ENCODE measurements around the gene CALD1.

Gene CALD1

GRCh38 chr7:134932707-134933370 is 153.4 kb downstream of the CALD1 start:
- no peak for DNase-seq

DNA sequence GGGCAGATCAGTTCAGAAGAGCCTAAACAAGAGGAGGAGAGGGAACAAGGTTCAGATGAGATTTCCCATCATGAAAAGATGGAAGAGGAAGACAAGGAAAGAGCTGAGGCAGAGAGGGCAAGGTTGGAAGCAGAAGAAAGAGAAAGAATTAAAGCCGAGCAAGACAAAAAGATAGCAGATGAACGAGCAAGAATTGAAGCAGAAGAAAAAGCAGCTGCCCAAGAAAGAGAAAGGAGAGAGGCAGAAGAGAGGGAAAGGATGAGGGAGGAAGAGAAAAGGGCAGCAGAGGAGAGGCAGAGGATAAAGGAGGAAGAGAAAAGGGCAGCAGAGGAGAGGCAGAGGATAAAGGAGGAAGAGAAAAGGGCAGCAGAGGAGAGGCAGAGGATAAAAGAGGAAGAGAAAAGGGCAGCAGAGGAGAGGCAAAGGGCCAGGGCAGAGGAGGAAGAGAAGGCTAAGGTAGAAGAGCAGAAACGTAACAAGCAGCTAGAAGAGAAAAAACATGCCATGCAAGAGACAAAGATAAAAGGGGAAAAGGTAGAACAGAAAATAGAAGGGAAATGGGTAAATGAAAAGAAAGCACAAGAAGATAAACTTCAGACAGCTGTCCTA is 154.1 kb downstream of the CALD1 start:
- no peak for DNase-seq

- DNase-seq: no peak
These were observed 156.3 kb downstream of the CALD1 start for GRCh38 chr7:134935701-134936100.

DNA sequence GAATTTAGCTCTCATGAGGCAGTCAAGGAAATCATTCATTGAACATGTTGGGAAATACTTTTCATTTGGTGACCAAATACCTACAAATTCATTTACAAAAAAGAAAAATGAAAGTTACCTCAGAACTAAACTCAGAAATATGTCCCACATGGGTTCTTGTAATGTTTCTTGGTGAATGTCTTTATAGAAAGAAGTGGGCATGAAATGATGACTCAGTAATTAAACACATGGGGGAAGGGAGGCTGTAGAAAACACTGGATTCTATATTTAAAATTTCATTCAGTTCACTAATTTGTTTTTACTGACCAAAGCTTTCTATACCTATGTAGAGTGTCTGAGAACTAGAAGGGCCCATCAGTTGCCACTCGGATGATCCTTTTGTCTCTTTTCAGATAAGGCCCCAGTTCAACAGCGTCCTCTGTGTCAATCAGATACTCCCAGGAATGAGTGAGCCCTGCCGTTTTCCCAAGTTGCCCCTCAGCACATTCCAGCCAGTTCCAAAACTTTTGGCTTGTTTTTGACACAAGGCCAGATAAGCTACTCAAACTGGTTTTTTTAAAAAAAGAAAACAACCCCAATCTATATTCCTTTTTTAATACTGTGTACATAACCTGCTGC is 157.6 kb downstream of the CALD1 start:
- no peak for DNase-seq

DNA sequence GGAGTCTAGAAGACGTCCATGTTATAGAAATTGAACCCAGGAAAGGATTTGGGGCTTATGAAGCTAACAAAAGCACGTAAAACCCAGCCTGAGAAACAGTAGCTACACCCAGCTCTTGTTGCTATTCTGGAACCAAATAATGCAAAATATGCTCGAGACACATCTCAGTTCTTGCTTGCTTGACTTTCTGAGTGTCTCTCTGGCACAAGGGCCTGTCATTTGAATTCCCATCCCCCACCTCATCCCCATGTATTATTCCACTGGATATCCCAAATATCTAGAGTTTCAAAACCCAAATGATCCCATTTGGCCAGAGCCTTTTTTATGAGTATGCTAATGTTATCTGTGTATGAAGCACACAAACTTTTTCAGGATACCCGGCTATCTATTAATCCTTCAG is 158.7 kb downstream of the CALD1 start:
- no peak for DNase-seq

- DNase-seq: no peak
These were observed 159.7 kb downstream of the CALD1 start for GRCh38 chr7:134939136-134939535.

GRCh38 chr7:134940729-134941128 is 161.3 kb downstream of the CALD1 start:
- DNase-seq: no peak

- DNase-seq: no peak
These were observed 161.9 kb downstream of the CALD1 start for GRCh38 chr7:134941185-134941900.

DNA sequence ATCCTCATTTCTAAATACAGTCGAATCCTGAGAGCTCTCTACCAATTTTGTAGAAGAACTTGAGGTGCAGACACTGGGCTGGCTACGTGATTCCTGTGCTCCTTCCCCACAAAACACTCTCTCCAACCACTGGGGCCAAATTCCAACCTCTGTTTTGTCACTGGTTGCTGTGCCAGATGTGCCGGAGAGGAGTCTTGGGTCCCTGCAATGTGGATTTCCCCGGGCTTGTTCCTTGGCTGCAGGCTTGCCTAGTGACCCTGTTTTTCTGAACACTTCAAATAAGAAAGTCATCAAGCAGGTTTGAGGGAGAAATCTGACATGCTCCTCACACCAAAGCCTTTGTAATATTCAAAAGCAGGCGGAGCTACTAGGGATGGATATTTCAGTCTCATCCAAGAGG is 162.5 kb downstream of the CALD1 start:
- DNase-seq: no peak

- no peak for DNase-seq
These were observed 163.4 kb downstream of the CALD1 start for GRCh38 chr7:134942690-134943466.

DNA sequence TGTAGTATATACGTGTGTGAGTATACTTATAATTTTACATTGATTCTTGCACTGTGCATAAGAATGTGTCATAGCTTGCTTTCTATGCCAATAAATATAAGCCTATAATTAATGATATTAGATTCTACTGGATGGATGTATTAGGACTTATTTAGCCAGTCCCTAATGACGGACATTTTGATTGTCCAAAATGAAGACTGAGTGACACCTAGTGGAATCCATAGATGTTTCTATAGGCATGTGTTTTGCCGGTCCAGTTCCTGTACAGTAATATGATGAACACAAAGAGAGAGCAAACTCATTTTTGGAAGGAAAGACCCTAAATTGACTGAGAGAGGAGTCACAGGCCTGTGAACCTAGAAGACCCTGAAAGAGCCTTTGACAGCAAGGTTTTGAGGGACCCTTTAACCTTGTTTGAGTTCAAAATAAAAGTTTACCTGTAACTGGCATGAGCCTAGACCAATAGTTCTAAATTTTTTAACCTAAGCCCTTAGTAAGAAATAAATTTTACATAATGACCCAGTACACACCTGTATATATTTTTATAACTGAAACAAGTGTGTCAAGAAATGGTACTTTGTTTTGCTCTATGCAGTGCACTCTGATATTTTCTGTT is 164.5 kb downstream of the CALD1 start:
- peak; percentile 18 for DNase-seq

- no peak for DNase-seq
These were observed 166.3 kb downstream of the CALD1 start for GRCh38 chr7:134945691-134946090.

GRCh38 chr7:134946260-134946659 is 166.8 kb downstream of the CALD1 start:
- no peak for DNase-seq

DNA sequence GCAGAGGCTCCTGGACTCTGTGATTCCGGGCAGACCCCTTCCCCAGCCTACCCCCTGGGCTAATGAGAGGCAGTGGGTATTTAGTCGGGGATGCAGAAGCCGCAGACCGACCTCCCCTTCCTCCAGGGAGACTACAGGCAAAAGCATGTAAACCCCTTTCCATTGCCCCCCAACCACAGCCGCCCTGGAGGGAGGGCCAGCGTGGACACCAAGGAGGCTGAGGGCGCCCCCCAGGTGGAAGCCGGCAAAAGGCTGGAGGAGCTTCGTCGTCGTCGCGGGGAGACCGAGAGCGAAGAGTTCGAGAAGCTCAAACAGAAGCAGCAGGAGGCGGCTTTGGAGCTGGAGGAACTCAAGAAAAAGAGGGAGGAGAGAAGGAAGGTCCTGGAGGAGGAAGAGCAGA is 167.9 kb downstream of the CALD1 start:
- no peak for DNase-seq

DNA sequence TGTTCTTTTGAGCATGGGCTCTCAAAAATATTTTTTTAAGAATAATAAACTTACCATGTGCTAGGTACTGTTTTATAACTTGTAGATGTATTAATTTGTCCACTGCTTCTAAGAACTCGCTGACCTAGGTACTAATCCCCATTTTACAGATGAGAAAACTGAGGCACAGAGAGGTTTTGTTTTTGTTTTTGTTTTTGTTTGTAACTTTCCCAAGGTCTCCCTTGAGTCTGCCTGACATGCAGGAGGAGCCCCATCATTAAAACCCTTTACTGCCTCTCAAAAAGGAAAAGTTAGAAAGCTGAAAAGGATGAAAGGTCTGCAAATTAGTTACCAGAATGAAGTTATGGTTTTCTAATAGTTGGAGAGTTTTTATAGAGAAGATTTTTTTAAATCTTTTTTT is 168.4 kb downstream of the CALD1 start:
- no peak for DNase-seq

- DNase-seq: no peak
These were observed 168.8 kb downstream of the CALD1 start for GRCh38 chr7:134948246-134948645.

- DNase-seq: no peak
These were observed 169.3 kb downstream of the CALD1 start for GRCh38 chr7:134948736-134949135.

DNA sequence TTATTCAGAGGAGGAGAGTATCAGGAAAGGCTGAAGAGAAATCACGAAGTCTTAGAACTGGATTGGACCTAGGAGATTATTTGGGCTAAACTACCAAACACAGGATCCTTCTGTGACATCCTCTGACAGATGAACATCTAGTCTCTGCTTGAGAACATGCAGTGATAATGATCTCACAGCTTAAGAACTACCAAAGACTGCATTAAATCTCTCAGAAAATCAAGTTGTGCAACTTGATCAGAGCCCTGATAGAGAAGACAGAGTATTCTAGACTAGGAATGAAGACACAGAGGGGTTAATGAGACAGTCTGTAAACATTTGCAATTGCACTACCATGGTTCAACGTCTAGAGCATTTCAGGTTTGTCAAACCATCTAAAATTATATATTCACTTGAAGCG is 169.7 kb downstream of the CALD1 start:
- no peak for DNase-seq

GRCh38 chr7:134954197-134955082 is 175.0 kb downstream of the CALD1 start:
- DNase-seq: peak; percentile 29

DNA sequence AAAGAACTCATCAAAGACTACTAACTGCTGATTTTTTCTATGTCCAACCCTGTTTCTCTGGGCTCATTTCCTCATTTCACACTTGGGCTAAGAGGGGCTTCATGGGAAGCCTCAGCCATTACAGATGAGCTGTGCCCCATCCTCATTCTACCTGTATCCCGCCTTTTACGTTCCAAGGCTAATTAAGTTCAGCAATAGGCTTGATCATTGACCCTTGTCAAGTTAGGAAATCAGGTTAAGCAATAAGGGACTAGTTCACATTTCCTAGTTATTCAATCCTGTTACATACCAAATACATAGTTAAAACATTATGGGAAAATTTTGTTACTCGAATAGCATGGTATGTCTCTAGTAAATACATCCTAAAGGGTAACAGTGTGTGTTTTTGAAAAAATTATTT is 177.6 kb downstream of the CALD1 start:
- DNase-seq: no peak

DNA sequence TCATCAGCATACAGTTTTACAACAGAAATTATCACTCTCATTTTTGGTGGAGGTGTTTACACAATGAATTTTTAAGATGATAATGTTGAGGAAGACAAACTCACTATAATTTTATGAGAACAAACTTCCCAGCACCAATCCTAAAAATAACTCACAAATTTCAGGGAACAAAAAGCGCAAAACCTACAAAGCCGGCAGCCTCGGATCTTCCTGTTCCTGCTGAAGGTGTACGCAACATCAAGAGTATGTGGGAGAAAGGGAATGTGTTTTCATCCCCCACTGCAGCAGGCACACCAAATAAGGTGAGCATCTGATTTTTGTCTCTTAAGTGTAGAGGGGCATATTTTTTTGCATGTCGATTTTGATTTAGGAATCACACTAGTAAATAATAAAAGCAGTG is 180.4 kb downstream of the CALD1 start:
- DNase-seq: no peak

Measured in GF-D8 (cell line).